ENCODE measurements around the gene TMPRSS12.
"Not testable (repeated sequence)": the region's sequence is repeated elsewhere in the genome, so short reads cannot be mapped to it uniquely, and the experiment has no call there.

Gene TMPRSS12

DNA sequence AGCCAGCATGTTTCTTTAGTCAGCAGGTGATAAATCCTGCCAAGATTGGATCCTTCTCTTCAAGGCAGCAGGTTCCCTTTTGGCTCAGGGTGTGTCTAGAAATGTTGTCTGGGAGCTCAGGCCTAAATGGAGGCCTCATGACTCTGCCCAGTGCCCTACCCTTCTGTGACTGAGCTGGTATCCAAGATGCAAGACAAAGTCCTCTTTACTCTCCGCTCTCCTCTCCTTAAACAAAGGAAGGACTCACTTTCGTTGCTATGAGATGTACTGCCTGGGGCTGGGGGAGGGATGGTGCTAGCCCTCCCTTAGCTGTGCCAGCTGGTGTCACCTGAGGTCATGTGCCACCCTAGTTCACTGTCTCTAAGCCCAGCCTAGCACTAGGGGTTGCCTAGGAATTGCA, 13.8 kb upstream of the TMPRSS12 start:
- no peak overlapping the region for H3K27ac ChIP-seq
- H3K4me3 ChIP-seq: no peak overlapping the region
- TF ChIP-seq, protein P1, sequence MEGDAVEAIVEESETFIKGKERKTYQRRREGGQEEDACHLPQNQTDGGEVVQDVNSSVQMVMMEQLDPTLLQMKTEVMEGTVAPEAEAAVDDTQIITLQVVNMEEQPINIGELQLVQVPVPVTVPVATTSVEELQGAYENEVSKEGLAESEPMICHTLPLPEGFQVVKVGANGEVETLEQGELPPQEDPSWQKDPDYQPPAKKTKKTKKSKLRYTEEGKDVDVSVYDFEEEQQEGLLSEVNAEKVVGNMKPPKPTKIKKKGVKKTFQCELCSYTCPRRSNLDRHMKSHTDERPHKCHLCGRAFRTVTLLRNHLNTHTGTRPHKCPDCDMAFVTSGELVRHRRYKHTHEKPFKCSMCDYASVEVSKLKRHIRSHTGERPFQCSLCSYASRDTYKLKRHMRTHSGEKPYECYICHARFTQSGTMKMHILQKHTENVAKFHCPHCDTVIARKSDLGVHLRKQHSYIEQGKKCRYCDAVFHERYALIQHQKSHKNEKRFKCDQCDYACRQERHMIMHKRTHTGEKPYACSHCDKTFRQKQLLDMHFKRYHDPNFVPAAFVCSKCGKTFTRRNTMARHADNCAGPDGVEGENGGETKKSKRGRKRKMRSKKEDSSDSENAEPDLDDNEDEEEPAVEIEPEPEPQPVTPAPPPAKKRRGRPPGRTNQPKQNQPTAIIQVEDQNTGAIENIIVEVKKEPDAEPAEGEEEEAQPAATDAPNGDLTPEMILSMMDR (IDR thresholded peaks at IDR 0.05): no peak
- intact Hi-C loops (cut with DNase I; ENCODE audit: low total_unique reads): loop anchor here (10.0 kb wide), 1 partner anchor 106 kb away; no protein-coding TSS in a partner anchor
- H3K4me1 ChIP-seq: peaks cover 0 to 6% (median 0%) of the 10 kb centered on the region in 4 donors
- peaks cover 0 to 2% (median 0%) of the 10 kb centered on the region in 3 donors for H3K9me3 ChIP-seq
- H3K36me3 ChIP-seq: no peaks in the 10 kb centered on the region
- no peaks in the 10 kb centered on the region for H3K27me3 ChIP-seq
- DNase-seq: no peak

DNA sequence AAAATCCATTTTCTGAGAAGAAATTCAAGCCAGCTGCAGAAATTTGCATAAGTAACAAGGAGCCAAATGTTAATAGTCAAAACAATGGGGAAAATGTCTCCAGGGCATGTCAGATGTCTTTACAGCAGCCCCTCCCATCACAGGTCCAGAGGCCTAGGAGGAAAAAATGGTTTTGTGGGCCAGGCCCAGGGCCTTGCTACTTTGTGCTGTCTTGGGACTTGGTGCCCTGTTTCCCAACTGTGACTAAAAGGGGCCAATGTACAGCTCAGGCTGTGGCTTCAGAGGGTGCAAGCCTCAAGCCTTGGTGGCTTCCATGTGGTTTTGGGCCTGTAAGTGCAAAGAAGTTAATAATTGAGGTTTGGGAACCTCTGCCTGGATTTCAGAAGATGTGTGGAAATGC, 8.9 kb upstream of the TMPRSS12 start:
- H3K9me3 ChIP-seq; intact Hi-C loops (cut with DNase I; ENCODE audit: low total_unique reads); H3K27me3 ChIP-seq; H3K4me3 ChIP-seq; H3K36me3 ChIP-seq; DNase-seq; H3K4me1 ChIP-seq; H3K27ac ChIP-seq: not testable (repeated sequence)

DNA sequence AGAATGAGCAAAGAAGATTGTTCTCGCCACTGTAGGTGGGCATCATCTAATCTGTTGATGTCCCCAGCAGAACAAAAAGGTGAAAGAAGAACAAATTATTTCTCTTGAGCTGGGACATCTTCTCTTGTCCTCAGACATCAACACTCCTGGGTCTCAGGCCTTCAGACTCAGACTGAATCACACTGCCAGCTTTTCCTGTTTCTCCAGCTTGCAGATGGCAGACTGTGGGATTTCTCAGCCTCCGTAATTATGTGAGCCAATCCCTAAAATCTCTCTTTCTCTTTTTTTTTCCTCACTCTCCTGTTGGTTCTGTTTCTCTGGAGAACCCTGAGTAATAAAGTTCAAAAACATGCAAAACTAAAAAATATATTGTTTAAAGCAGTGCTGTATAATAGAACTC, 3.7 kb upstream of the TMPRSS12 start:
- Histone ChIP-seq H3K27me3 (peaks cover 0 to 5% of the 10 kb centered on the region in 2 donors), H3K9me3 (peaks cover 0 to 7% (median 0%) of the 10 kb centered on the region in 3 donors), H3K4me3 (no peak overlapping the region), H3K4me1 (peaks cover 0 to 7% (median 0%) of the 10 kb centered on the region in 4 donors), H3K36me3 (no peaks in the 10 kb centered on the region), H3K27ac (no peak overlapping the region)
- DNase-seq: no peak
- TF ChIP-seq, protein P1 (IDR thresholded peaks at IDR 0.05): no peak
- intact Hi-C loops (cut with DNase I; ENCODE audit: low total_unique reads): no loop called here

DNA sequence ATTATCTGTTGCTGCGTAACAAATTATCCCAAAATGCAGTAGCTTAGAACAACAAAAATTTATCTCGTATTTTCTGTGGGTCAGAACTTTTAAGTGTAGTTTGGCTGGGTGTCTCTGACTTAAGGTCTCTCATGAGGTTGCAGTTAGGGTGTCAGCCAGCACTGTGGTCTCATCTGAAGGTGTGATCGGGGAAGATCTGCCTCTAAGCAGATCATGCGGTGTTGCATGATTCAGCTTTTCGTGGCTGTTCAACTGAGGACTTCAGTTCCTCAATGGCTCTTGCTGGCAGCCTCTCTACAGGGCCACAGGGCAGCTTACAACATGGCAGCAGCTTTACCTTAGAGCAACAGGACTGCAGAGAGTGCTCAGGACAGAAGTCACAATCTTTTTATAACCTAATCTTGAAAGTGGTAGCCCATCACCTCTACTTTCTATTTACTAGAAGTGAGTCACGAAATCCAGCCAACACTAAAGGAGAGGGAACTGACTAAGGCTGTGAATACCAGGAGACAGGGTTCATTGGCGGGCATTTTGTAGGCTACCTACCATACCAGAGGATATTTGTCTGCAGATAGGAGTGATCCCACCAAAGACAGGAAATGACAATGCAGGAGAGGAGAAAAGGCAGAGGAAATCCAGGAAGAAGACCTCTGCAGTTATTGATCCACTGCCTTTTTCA, 1.8 kb upstream of the TMPRSS12 start:
- DNase-seq: no peak
- TF ChIP-seq, protein P1 (IDR thresholded peaks at IDR 0.05): no peak
- Histone ChIP-seq H3K36me3 (no peaks in the 10 kb centered on the region), H3K27ac (no peak overlapping the region), H3K4me3 (no peak overlapping the region), H3K9me3 (peaks cover 0 to 5% (median 0%) of the 10 kb centered on the region in 3 donors), H3K4me1 (peaks cover 0 to 7% (median 0%) of the 10 kb centered on the region in 4 donors), H3K27me3 (peaks cover 0 to 5% of the 10 kb centered on the region in 2 donors)
- intact Hi-C loops (cut with DNase I; ENCODE audit: low total_unique reads): no loop called here

DNA sequence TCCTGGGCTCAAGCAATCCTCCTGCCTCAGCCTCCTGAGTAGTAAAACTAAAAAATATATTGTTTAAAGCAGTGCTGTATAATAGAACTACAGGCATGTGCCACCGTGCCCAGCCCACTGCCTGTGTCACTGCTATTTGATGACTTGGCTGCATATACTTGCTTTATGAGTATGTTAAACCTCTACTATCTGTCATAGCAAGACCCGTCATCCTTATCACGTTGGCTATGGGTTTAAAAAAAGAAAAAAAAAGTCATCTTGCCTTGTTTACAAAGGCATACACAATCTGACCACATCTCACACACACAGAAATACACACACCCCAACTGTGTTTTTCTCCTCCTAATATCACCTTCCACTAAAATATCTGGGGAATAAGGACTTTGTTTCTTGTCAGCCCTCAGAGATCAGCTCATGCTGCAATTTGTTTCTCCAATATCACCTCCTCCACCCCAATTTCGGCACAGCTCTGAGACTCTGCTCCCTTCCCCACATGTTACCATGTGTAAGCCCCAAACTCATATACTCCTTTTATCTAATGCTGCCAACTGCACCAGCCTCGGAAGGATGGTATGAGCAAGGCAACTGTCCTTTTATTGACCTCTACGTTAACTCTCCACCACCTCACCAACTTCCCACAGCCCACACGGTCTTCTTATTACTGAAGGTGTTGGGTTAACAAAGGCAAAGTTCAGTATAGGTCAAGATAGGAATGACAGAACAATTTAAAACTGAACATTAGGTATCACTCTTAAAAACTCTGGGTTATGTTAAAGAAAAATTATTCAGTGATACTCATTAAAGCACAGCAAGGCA, 802 bp upstream of the TMPRSS12 start:
- peaks cover 0 to 7% (median 0%) of the 10 kb centered on the region in 4 donors for H3K4me1 ChIP-seq
- intact Hi-C loops (cut with DNase I; ENCODE audit: low total_unique reads): no loop called here
- H3K4me3 ChIP-seq: no peak overlapping the region
- H3K27ac ChIP-seq: no peak overlapping the region
- H3K36me3 ChIP-seq: no peaks in the 10 kb centered on the region
- peaks cover 0 to 5% (median 0%) of the 10 kb centered on the region in 3 donors for H3K9me3 ChIP-seq
- TF ChIP-seq, protein P1 (IDR thresholded peaks at IDR 0.05): no peak
- no peak for DNase-seq
- peaks cover 0 to 5% of the 10 kb centered on the region in 2 donors for H3K27me3 ChIP-seq
